NCI-H345 treated with DMSO at 0.1 percent for 48 hours (cell line): ENCODE results near the gene GMNN.

Source experiments
- DNase-seq: peaks from one replicate; lab custom pipeline; 2025; ENCODE audit not compliant: unreplicated experiment; lab: John Stamatoyannopoulos, UW

Gene GMNN

GRCh38 chr6:24799541-24799915 lies 24.8 kb downstream of the GMNN start:
- no peak for DNase-seq

- no peak for DNase-seq
These were observed 27.7 kb downstream of the GMNN start for GRCh38 chr6:24802271-24803059.

- DNase-seq = no peak
These were observed 32.8 kb downstream of the GMNN start for GRCh38 chr6:24807584-24807983.

GRCh38 chr6:24809728-24810127 lies 35.0 kb downstream of the GMNN start:
- no peak for DNase-seq

- DNase-seq = no peak
These were observed 43.6 kb downstream of the GMNN start for GRCh38 chr6:24818346-24818745.

- DNase-seq = no peak
These were observed 47.2 kb downstream of the GMNN start for GRCh38 chr6:24821860-24822444.

- DNase-seq = no peak
These were observed 48.0 kb downstream of the GMNN start for GRCh38 chr6:24822696-24823095.

GRCh38 chr6:24823185-24823584 lies 48.4 kb downstream of the GMNN start:
- no peak for DNase-seq

GRCh38 chr6:24824142-24824938 lies 49.6 kb downstream of the GMNN start:
- DNase-seq = no peak

- no peak for DNase-seq
These were observed 50.4 kb downstream of the GMNN start for GRCh38 chr6:24825130-24825630.

- no peak for DNase-seq
These were observed 52.4 kb downstream of the GMNN start for GRCh38 chr6:24827162-24827561.

GRCh38 chr6:24827970-24828369 lies 53.2 kb downstream of the GMNN start:
- DNase-seq = no peak

GRCh38 chr6:24829657-24830056 lies 54.9 kb downstream of the GMNN start:
- DNase-seq = no peak

GRCh38 chr6:24831771-24832716 lies 57.3 kb downstream of the GMNN start:
- DNase-seq = no peak

GRCh38 chr6:24832794-24833193 lies 58.1 kb downstream of the GMNN start:
- no peak for DNase-seq

- DNase-seq = no peak
These were observed 59.1 kb downstream of the GMNN start for GRCh38 chr6:24833711-24834386.
